ENCODE data around the gene WWTR1. TPM values are rescaled to one million over a fixed set of nuclear protein-coding genes. Genes with fewer than 3 reads are reported as not detected.

Gene WWTR1
- total and polyA plus RNA-seq, 2 donors from 2014 or later, result 23.3 to 117 TPM

DNA sequence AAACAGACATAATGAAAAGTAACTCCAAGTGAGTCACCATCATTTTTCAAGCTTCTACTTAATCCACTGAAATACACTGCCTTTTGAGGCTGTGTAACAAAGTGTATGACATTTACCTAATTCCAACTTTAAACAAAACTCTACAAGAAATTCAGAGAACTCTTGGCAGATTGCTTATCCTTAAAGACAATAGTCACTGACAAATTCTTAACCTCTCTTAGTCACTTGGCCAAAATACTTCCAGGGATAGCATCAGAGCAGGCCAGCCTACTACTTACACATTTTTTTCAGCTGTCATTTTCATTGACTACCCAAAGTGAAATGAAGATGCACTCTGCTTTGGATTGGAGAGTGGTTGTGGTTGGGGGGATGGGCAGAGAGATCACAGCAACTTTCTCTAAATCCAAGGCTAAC, 3.6 kb downstream of the WWTR1 start:
- intact Hi-C loops (cut with DNase I), result loop anchor here (10.0 kb wide), 1 partner anchor 119 kb away; no protein-coding TSS in a partner anchor
- H3K9me3 ChIP-seq (ENCODE audit: control insufficient read depth in 2 of 3, insufficient read depth in 1 of 3, low read length in 3 of 3), result no peaks in the 10 kb centered on the region
- DNase-seq (no peak), FAIRE-seq (no peak)
- no peak for TF ChIP-seq CTCF (IDR thresholded peaks at IDR 0.05; ENCODE audit: borderline replicate concordance, extremely low read depth, insufficient read depth)
- H3K27ac ChIP-seq (ENCODE audit: low read depth in 2 of 2, low read length in 2 of 2), result peak overlapping the region in 1 of 2 donors; percentile 53
- H3K36me3 ChIP-seq (ENCODE audit: control insufficient read depth in 2 of 3, insufficient read depth in 3 of 3, low read length in 3 of 3), result peaks cover 0 to 10% (median 2%) of the 10 kb centered on the region in 3 donors
- peaks cover 2 to 24% (median 17%) of the 10 kb centered on the region in 3 donors for H3K4me1 ChIP-seq (ENCODE audit: control insufficient read depth in 2 of 3, insufficient read depth in 2 of 3, low read depth in 1 of 3, low read length in 3 of 3)
- H3K4me3 ChIP-seq (ENCODE audit: low read length in 3 of 3), result peak overlapping the region in 2 of 3 donors; percentile 29 to 30
- no peaks in the 10 kb centered on the region for H3K27me3 ChIP-seq (ENCODE audit: control insufficient read depth, insufficient read depth, low read length)
- peak overlapping the region in 1 of 3 donors; percentile 2 for H3K9ac ChIP-seq (ENCODE audit: low read length in 3 of 3)

DNA sequence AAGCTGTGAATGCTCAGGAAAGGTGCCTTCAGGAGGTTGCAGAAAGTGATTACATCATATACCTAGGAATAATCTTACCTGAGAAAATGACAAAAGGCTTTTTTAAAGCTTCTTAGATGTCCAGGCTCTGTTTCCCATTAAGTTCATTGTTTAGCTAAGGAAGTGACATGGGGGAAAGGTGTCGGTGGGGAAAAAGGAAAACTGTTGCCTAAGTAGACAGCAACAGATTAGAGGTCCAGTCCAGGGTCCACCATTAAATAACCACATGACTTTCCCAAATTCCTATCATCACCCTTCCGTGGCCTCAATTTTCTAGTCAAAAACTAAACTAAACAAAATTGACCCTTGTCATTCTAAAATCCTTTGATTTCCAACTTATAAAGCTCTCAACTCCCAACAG, 4.3 kb downstream of the WWTR1 start:
- H3K4me1 ChIP-seq (ENCODE audit: control insufficient read depth in 2 of 3, insufficient read depth in 2 of 3, low read depth in 1 of 3, low read length in 3 of 3), result peaks cover 2 to 26% (median 15%) of the 10 kb centered on the region in 3 donors
- peak overlapping the region in 2 of 3 donors; percentile 30 to 38 for H3K4me3 ChIP-seq (ENCODE audit: low read length in 3 of 3)
- no peak overlapping the region for H3K9ac ChIP-seq (ENCODE audit: low read length in 3 of 3)
- DNase-seq (no peak), FAIRE-seq (no peak)
- H3K27ac ChIP-seq (ENCODE audit: low read depth in 2 of 2, low read length in 2 of 2), result peak overlapping the region in 1 of 2 donors; percentile 41
- no peaks in the 10 kb centered on the region for H3K27me3 ChIP-seq (ENCODE audit: control insufficient read depth, insufficient read depth, low read length)
- intact Hi-C loops (cut with DNase I), result loop anchor here (10.0 kb wide), 1 partner anchor 119 kb away; no protein-coding TSS in a partner anchor
- peaks cover 0 to 10% (median 2%) of the 10 kb centered on the region in 3 donors for H3K36me3 ChIP-seq (ENCODE audit: control insufficient read depth in 2 of 3, insufficient read depth in 3 of 3, low read length in 3 of 3)
- no peaks in the 10 kb centered on the region for H3K9me3 ChIP-seq (ENCODE audit: control insufficient read depth in 2 of 3, insufficient read depth in 1 of 3, low read length in 3 of 3)
- no peak for TF ChIP-seq CTCF (IDR thresholded peaks at IDR 0.05; ENCODE audit: borderline replicate concordance, extremely low read depth, insufficient read depth)

DNA sequence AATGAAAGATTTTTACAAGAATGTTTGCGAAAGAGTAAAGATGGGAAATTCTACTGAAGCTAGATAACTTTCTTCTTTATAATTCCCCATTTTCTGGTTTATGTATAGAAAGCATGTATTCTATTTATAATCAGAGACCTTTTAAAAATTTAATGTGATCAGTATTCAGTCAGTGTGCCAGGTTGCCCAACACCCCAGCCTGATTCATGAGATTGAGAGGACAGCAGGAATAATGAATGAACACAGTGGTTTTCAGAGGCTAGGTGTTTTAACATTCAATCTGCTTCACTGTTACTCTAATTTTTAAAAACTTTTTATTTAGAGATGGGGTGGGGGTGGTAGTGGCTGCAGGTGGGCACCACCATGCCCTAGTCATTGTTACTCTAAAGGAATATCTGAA, 4.7 kb downstream of the WWTR1 start:
- Histone ChIP-seq H3K4me1 (ENCODE audit: control insufficient read depth in 2 of 3, insufficient read depth in 2 of 3, low read depth in 1 of 3, low read length in 3 of 3) (peaks cover 2 to 31% (median 19%) of the 10 kb centered on the region in 3 donors), H3K27me3 (ENCODE audit: control insufficient read depth, insufficient read depth, low read length) (no peaks in the 10 kb centered on the region), H3K36me3 (ENCODE audit: control insufficient read depth in 2 of 3, insufficient read depth in 3 of 3, low read length in 3 of 3) (peaks cover 0 to 10% (median 2%) of the 10 kb centered on the region in 3 donors), H3K9me3 (ENCODE audit: control insufficient read depth in 2 of 3, insufficient read depth in 1 of 3, low read length in 3 of 3) (no peaks in the 10 kb centered on the region), H3K9ac (ENCODE audit: low read length in 3 of 3) (no peak overlapping the region), H3K4me3 (ENCODE audit: low read length in 3 of 3) (peak overlapping the region in 1 of 3 donors; percentile 30), H3K27ac (ENCODE audit: low read depth in 2 of 2, low read length in 2 of 2) (peak overlapping the region in 1 of 2 donors; percentile 41)
- intact Hi-C loops (cut with DNase I), result loop anchor here (10.0 kb wide), 1 partner anchor 118 kb away; no protein-coding TSS in a partner anchor
- no peak for FAIRE-seq
- TF ChIP-seq CTCF (IDR thresholded peaks at IDR 0.05; ENCODE audit: borderline replicate concordance, extremely low read depth, insufficient read depth), result no peak
- no peak for DNase-seq
